ENCODE measurements around the gene FGF14.

DNA sequence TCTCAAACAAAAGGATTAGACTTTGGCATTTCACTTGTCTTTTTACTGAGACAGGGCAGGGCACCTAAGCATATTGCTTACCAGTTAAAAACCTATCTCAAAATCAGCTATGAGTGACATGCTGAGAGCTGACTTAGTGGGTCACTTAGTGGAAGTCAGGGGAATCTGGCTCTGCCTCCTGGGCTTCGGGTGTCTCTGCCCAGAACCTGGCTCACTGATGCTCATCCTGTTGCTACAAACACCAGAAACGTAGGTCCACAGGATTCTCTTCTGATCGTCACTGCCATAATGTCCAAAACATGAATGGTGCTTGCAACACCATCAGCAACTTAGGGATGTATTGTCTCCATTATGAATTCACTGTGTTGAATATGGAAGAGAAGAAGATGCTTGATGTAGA lies 673.2 kb downstream of the FGF14 start:
- no peak for TF ChIP-seq POLR2A (IDR thresholded peaks at IDR 0.05)
- TF ChIP-seq, protein P1, sequence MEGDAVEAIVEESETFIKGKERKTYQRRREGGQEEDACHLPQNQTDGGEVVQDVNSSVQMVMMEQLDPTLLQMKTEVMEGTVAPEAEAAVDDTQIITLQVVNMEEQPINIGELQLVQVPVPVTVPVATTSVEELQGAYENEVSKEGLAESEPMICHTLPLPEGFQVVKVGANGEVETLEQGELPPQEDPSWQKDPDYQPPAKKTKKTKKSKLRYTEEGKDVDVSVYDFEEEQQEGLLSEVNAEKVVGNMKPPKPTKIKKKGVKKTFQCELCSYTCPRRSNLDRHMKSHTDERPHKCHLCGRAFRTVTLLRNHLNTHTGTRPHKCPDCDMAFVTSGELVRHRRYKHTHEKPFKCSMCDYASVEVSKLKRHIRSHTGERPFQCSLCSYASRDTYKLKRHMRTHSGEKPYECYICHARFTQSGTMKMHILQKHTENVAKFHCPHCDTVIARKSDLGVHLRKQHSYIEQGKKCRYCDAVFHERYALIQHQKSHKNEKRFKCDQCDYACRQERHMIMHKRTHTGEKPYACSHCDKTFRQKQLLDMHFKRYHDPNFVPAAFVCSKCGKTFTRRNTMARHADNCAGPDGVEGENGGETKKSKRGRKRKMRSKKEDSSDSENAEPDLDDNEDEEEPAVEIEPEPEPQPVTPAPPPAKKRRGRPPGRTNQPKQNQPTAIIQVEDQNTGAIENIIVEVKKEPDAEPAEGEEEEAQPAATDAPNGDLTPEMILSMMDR (IDR thresholded peaks at IDR 0.05) = no peak
- TF ChIP-seq POLR2AphosphoS5 (IDR thresholded peaks at IDR 0.05) = no peak
